Endothelial cell of umbilical vein (primary cell): ENCODE measurements around the gene TSPAN14. TPM values are rescaled to one million over a fixed set of nuclear protein-coding genes. Genes with fewer than 3 reads are reported as not detected.

ENCODE experiments used
- BruUV-seq: library from RNA; stranded (reverse); fragments of 400-500 nt; replicated peaks from 2 replicates; lab custom pipeline; 2021; lab: Mats Ljungman, UMichigan
- CTCF ChIA-PET: fragments of 300-600, 350-600 bp; sonication (Branson Sonifier 250); formaldehyde crosslinking; loops from one replicate; lab custom pipeline; 2021; ENCODE audit warnings: antibody characterized with exemption, inconsistent platforms; lab: Charles Lee
- POLR2A ChIA-PET: fragments of 300-600, 350-600 bp; sonication (Branson Sonifier 250); formaldehyde crosslinking; loops from one replicate; lab custom pipeline; 2021; ENCODE audit warnings: antibody characterized with exemption, inconsistent platforms; lab: Charles Lee
- DNase-seq: peaks from one replicate; pipeline ENCODE4 v3.0.0-alpha.2; 2011; ENCODE audit warnings: low read depth, low spot score
- FAIRE-seq: peaks from 2 replicates; lab custom pipeline; 2011; peaks lifted over from hg19 to GRCh38; lab: Jason Lieb, UNC
- H2AFZ ChIP-seq: 2 replicates; pipeline ENCODE4 v1.6.0; 2012; ENCODE audit warnings: low read depth, low read length, control low read depth, inconsistent platforms
- H3K27ac ChIP-seq: 2 replicates; pipeline ENCODE4 v1.5.1; 2011; ENCODE audit warnings: low read depth, mild to moderate bottlenecking, control low read depth, low read length, moderate library complexity; ENCODE audit not compliant: insufficient read depth
- H3K27me3 ChIP-seq, 2 experiments: 2 replicates each; pipeline versions ENCODE4 v1.6.0 to v1.6.1; 2011; ENCODE audit warnings: low read length in 2 of 2, mixed read lengths in 1 of 2; ENCODE audit not compliant: control insufficient read depth in 2 of 2, insufficient read depth in 2 of 2
- H3K36me3 ChIP-seq, 2 experiments: 2 replicates in 1 of 2; 3 replicates in 1 of 2; pipeline ENCODE4 v1.5.1; 2011; ENCODE audit warnings: low read length in 2 of 2, mild to moderate bottlenecking in 1 of 2, moderate library complexity in 1 of 2; ENCODE audit not compliant: control insufficient read depth in 2 of 2, insufficient read depth in 2 of 2; ENCODE audit errors: extremely low read depth in 1 of 2
- H3K4me1 ChIP-seq: 3 replicates; pipeline ENCODE4 v1.5.1; 2011; ENCODE audit warnings: mild to moderate bottlenecking, low read length; ENCODE audit not compliant: control insufficient read depth, insufficient read depth; ENCODE audit errors: extremely low read depth
- H3K4me2 ChIP-seq: 2 replicates; pipeline ENCODE4 v1.6.1; 2011; ENCODE audit warnings: low read length, control low read depth, mixed read lengths; ENCODE audit not compliant: insufficient read depth
- H3K4me3 ChIP-seq, 3 experiments: fragments of 200-600 bp in 1 of 3; sonication (generic), shearing (Covaris generic) in 1 of 3; replicated peaks in 1 of 3; 2 replicates each; pipeline ENCODE4 v1.5.1; 2011 to 2016; ENCODE audit warnings: control low read depth in 3 of 3, low read length in 3 of 3, mild to moderate bottlenecking in 2 of 3, inconsistent platforms in 1 of 3, low read depth in 1 of 3, moderate library complexity in 1 of 3; ENCODE audit not compliant: insufficient read depth in 1 of 3
- H3K79me2 ChIP-seq: 2 replicates; pipeline ENCODE4 v1.6.0; 2012; ENCODE audit warnings: low read length, inconsistent platforms; ENCODE audit not compliant: control insufficient read depth, insufficient read depth
- H3K9ac ChIP-seq: replicated peaks from 2 replicates; pipeline ENCODE3; 2011; ENCODE audit warnings: low read length, control low read depth; ENCODE audit not compliant: insufficient read depth; ENCODE audit errors: extremely low read depth
- H3K9me1 ChIP-seq: replicated peaks from 3 replicates; pipeline ENCODE4 v1.6.0; 2011; ENCODE audit warnings: mild to moderate bottlenecking, low read length; ENCODE audit not compliant: control insufficient read depth, insufficient read depth; ENCODE audit errors: extremely low read depth
- H3K9me3 ChIP-seq: replicated peaks from 2 replicates; pipeline ENCODE4 v1.5.1; 2012; ENCODE audit warnings: low read length, inconsistent platforms; ENCODE audit not compliant: control insufficient read depth, insufficient read depth
- H4K20me1 ChIP-seq: replicated peaks from 2 replicates; pipeline ENCODE3; 2011; ENCODE audit warnings: mild to moderate bottlenecking, low read length; ENCODE audit not compliant: control insufficient read depth, insufficient read depth; ENCODE audit errors: extremely low read depth
- EZH2 ChIP-seq: IDR thresholded peaks from 2 replicates; pipeline ENCODE4 v1.6.1; 2012; ENCODE audit warnings: borderline replicate concordance, low read depth, mild to moderate bottlenecking, moderate library complexity, low read length, inconsistent platforms; ENCODE audit not compliant: severe bottlenecking
- FOS ChIP-seq: IDR thresholded peaks from 2 replicates; pipeline ENCODE4 v1.6.1; 2011; ENCODE audit warnings: mild to moderate bottlenecking, low read length, moderate library complexity, borderline replicate concordance; ENCODE audit not compliant: insufficient read depth
- GATA2 ChIP-seq: IDR thresholded peaks from 2 replicates; pipeline ENCODE4 v1.7.0; 2011; ENCODE audit warnings: low read depth, mild to moderate bottlenecking, moderate library complexity, mixed read lengths, low read length; ENCODE audit not compliant: insufficient read length, insufficient read depth
- JUN ChIP-seq: IDR thresholded peaks from 2 replicates; pipeline ENCODE4 v1.6.1; 2011; ENCODE audit warnings: borderline replicate concordance, low read depth; ENCODE audit not compliant: insufficient read length, insufficient read depth
- MYC ChIP-seq: IDR thresholded peaks from one replicate; pipeline ENCODE4 v1.6.1; 2011; ENCODE audit warnings: mild to moderate bottlenecking, low read depth, low read length
- POLR2A ChIP-seq: IDR thresholded peaks from 2 replicates; pipeline ENCODE4 v1.6.1; 2012; ENCODE audit warnings: low read depth, mild to moderate bottlenecking, control low read depth, low read length
- POLR2AphosphoS5 ChIP-seq: IDR thresholded peaks from 2 replicates; pipeline ENCODE4 v1.6.1; 2012; ENCODE audit warnings: low read depth, mild to moderate bottlenecking, control low read depth, low read length, moderate library complexity; ENCODE audit not compliant: insufficient read depth
- dilution Hi-C: fragments of 300-500 bp; cut with MboI; formaldehyde crosslinking; loops from one replicate; pipeline ENCODE4 v1.15.0; 2019; ENCODE audit warnings: low sequenced_read_pairs; ENCODE audit not compliant: extremely low pct_ligation_motif_present
- intact Hi-C: fragments of 100-400 bp; cut with micrococcal nuclease; formaldehyde crosslinking; loops from one replicate; pipeline ENCODE4 v1.10.0; 2022
- polyA plus RNA-seq, 4 experiments: library from polyadenylated mRNA; depleted of rRNA in 3 of 4; stranded (reverse) in 3 of 4; unstranded in 1 of 4; fragments of >200 nt; gene quantifications; 2 replicates each; pipeline versions ENCODE4 v1.2.1 to v1.2.3, GENCODE V29; 2011 to 2012; ENCODE audit warnings: missing spikeins in 1 of 4
- total RNA-seq: library from RNA; stranded (reverse); gene quantifications from 2 replicates; pipeline ENCODE4 v1.2.3, GENCODE V29; 2021
- TF ChIP-seq, protein P1 (sequence below), 2 donors: IDR thresholded peaks; 1 replicate in 1 of 2; 2 replicates in 1 of 2; pipeline ENCODE4 v1.5.1; 2011; ENCODE audit warnings: low read length in 2 of 2, mild to moderate bottlenecking in 2 of 2, moderate library complexity in 2 of 2, control low read depth in 1 of 2, inconsistent platforms in 1 of 2, low read depth in 1 of 2; ENCODE audit not compliant: insufficient read depth in 1 of 2; ENCODE audit errors: extremely low read depth in 1 of 2
- TF ChIP-seq, protein P2 (sequence below): IDR thresholded peaks from 2 replicates; pipeline ENCODE4 v1.6.1; 2011; ENCODE audit not compliant: insufficient read depth, insufficient read length

The TSPAN14 gene
- total and polyA plus RNA-seq, 2 donors (not counting 3 experiments of a cell fraction or from before 2014, with no cell fraction given), result 210 to 242 TPM

DNA sequence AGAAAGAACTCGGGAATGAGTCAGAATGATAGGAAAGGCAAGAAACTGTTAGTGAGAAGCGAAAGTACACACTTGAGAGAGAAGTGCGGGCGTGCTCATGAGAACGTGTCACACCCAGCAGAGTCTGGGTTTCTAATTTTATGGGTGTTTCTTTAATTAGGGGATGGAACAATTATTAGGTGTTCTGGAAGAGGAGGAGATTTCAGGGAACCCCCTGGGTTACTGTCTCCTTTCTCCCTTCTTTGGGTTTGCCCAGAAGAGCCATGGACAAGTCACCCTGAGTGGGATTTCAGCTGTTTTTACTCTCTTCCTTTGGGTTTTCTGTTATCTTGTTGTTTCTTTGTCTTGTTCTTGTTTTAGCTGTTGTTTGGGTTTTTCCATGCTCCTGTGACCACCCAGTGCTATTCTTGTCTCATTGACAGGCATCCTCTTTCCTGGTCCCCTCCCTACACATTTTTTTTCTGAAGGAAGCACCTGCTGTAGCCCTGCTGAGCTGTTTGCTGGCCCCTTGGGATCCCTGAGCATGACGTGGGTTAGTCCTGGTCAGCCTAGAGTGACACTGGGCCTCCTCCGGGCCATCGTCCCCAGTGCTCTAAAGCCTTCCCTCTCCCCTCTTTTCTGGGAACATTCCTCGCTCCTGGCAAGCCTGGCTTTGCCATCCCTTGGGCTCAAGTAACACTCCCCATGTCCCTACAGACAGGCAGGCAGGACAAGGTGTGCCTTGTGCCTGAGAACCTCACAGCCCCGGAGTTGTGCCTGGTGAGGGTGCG, 87.1 kb downstream of the TSPAN14 start:
- no peak overlapping the region for H3K27ac ChIP-seq
- H4K20me1 ChIP-seq, result no peaks in the 10 kb centered on the region
- no peaks in the 10 kb centered on the region for H3K36me3 ChIP-seq
- no peak overlapping the region for H2AFZ ChIP-seq
- no peaks in the 10 kb centered on the region for H3K79me2 ChIP-seq
- dilution Hi-C loops, result no loop called here
- H3K27me3 ChIP-seq, result peaks cover 2 to 8% of the 10 kb centered on the region in 2 experiments
- intact Hi-C loops, result no loop called here
- ChIA-PET CTCF (interaction anchor here (1.3 to 1.6 kb wide), 3 partner anchors 15 to 96 kb away, joined by 3 to 6 read pairs (median 3); no protein-coding TSS in a partner anchor), POLR2A (no interaction called here)
- no peaks in the 10 kb centered on the region for H3K9me3 ChIP-seq
- no peaks in the 10 kb centered on the region for H3K9me1 ChIP-seq
- DNase-seq, result peak; percentile 57
- FAIRE-seq, result peak; percentile 28
- no peaks in the 10 kb centered on the region for H3K4me1 ChIP-seq
- no TSS peak for BruUV-seq
- H3K4me2 ChIP-seq, result no peak overlapping the region
- TF ChIP-seq JUN (peak; percentile 16), MYC (no peak)
- H3K9ac ChIP-seq, result no peak overlapping the region
- H3K4me3 ChIP-seq, result no peak overlapping the region

DNA sequence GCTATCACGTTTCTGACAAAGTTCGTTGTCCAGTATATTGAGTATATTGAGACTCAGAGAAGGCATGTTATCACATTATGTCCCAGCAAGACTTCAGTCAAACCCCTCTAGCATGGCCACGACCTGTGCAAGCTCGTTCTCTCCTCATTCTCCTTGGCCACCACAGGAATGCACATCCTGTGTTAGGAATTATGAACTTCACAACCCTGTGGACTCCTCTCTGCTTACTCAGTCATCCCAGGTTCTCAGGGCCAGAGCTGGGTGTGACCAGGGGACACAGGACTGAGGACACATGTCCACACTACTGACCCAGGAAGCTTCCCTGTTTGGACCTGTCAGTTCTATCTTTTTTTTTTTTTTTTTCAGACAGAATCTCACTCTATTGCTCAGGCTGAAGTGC, 87.9 kb downstream of the TSPAN14 start:
- dilution Hi-C loops, result no loop called here
- H3K27me3 ChIP-seq, result peaks cover 2 to 9% of the 10 kb centered on the region in 2 experiments
- TF ChIP-seq FOS (no peak), MYC (no peak), JUN (no peak), EZH2 (no peak), POLR2A (no peak), POLR2AphosphoS5 (no peak), GATA2 (no peak)
- TF ChIP-seq, protein P1, sequence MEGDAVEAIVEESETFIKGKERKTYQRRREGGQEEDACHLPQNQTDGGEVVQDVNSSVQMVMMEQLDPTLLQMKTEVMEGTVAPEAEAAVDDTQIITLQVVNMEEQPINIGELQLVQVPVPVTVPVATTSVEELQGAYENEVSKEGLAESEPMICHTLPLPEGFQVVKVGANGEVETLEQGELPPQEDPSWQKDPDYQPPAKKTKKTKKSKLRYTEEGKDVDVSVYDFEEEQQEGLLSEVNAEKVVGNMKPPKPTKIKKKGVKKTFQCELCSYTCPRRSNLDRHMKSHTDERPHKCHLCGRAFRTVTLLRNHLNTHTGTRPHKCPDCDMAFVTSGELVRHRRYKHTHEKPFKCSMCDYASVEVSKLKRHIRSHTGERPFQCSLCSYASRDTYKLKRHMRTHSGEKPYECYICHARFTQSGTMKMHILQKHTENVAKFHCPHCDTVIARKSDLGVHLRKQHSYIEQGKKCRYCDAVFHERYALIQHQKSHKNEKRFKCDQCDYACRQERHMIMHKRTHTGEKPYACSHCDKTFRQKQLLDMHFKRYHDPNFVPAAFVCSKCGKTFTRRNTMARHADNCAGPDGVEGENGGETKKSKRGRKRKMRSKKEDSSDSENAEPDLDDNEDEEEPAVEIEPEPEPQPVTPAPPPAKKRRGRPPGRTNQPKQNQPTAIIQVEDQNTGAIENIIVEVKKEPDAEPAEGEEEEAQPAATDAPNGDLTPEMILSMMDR (IDR thresholded peaks at IDR 0.05; ENCODE audit: extremely low read depth in 1 of 2, insufficient read depth in 1 of 2, low read depth in 1 of 2, low read length in 2 of 2), result no peak
- TF ChIP-seq, protein P2, sequence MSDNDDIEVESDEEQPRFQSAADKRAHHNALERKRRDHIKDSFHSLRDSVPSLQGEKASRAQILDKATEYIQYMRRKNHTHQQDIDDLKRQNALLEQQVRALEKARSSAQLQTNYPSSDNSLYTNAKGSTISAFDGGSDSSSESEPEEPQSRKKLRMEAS, result no peak
- no TSS peak for BruUV-seq
- H3K79me2 ChIP-seq, result no peaks in the 10 kb centered on the region
- FAIRE-seq, result peak; percentile 21
- ChIA-PET POLR2A (interaction anchor here (0.7 kb wide), 1 partner anchor 33 kb away, joined by 4 read pairs; no protein-coding TSS in a partner anchor), CTCF (interaction anchor here (1.3 to 1.6 kb wide), 3 partner anchors 14 to 97 kb away, joined by 3 to 6 read pairs (median 3); no protein-coding TSS in a partner anchor)
- no peaks in the 10 kb centered on the region for H3K36me3 ChIP-seq
- no peak overlapping the region for H3K9ac ChIP-seq
- H3K4me3 ChIP-seq, result no peak overlapping the region
- H3K9me3 ChIP-seq, result no peaks in the 10 kb centered on the region
- intact Hi-C loops, result no loop called here
- H4K20me1 ChIP-seq, result no peaks in the 10 kb centered on the region
- DNase-seq, result no peak
- H2AFZ ChIP-seq, result no peak overlapping the region
- H3K4me2 ChIP-seq, result no peak overlapping the region
- no peaks in the 10 kb centered on the region for H3K4me1 ChIP-seq
- H3K27ac ChIP-seq, result no peak overlapping the region
- H3K9me1 ChIP-seq, result no peaks in the 10 kb centered on the region
